Measurements from ENCODE around the gene ZBTB1. TPM values are rescaled to one million over a fixed set of nuclear protein-coding genes. Genes with fewer than 3 reads are reported as not detected.
A peak's percentile ranks its signal among the peaks of the same experiment; 100 is the strongest.

The ZBTB1 gene
- total RNA-seq, 1 experiment from 2014 or later = 37.8 TPM

GRCh38 chr14:64540208-64541202 is 35.9 kb downstream of the ZBTB1 start, which contains the start of gene HSPA2:
Gene HSPA2 (plus strand): TSS chr14:64540741. CDS start chr14:64540850, 109 bp downstream.
- H2AFZ ChIP-seq (ENCODE audit: low read length) = no peak within 1 kb of the TSS
- WGBS (ENCODE audit: extremely low coverage, insufficient read length, low lambda C conversion rate) = no CpG with 5 or more reads among the region's 79 CpGs
- H3K9ac ChIP-seq (ENCODE audit: extremely low read depth, insufficient read length, low read length) = peak within 1 kb of the TSS; percentile 66
- no peak within 1 kb of the TSS for H3K4ac ChIP-seq (ENCODE audit: low read depth, low read length)
- Mint-ChIP-seq H3K27ac (peak within 1 kb of the TSS; percentile 99 to 100 (median 99)), H3K4me1 (peaks cover 44 to 45% of the 10 kb centered on the region in 2 experiments), H3K9me3 (peaks cover 24 to 26% of the 10 kb centered on the region in 2 experiments), H3K27me3 (ENCODE audit: low read depth) (peaks cover 2% of the 10 kb centered on the region), H3K36me3 (ENCODE audit: insufficient read depth in 1 of 3, low read depth in 3 of 3) (peaks cover 21 to 26% (median 21%) of the 10 kb centered on the region in 3 experiments; a peak in 6 of 7 replicates), H3K4me3 (peak within 1 kb of the TSS; percentile 87)
- H3K56ac ChIP-seq (ENCODE audit: insufficient read length, low read depth, low read length) = no peak within 1 kb of the TSS
- H2BK20ac ChIP-seq (ENCODE audit: low read depth, low read length, poor library complexity, severe bottlenecking) = no peak within 1 kb of the TSS
- DNase-seq = peak; percentile 99
- H4K5ac ChIP-seq (ENCODE audit: insufficient read length, low read depth, low read length) = no peak within 1 kb of the TSS
- H3K18ac ChIP-seq (ENCODE audit: insufficient read length, low read depth, low read length) = peak within 1 kb of the TSS; percentile 72
- peaks cover 6% of the 10 kb centered on the region for H3K23me2 ChIP-seq (ENCODE audit: insufficient read length, low read depth, low read length, poor library complexity, severe bottlenecking)
- H2AK5ac ChIP-seq (ENCODE audit: insufficient read length, low read length) = no peak within 1 kb of the TSS
- H2BK15ac ChIP-seq (ENCODE audit: low read depth, low read length) = no peak within 1 kb of the TSS
- H4K20me1 ChIP-seq (ENCODE audit: control insufficient read depth, insufficient read depth, insufficient read length) = no peaks in the 10 kb centered on the region
- H3K4me1 ChIP-seq (ENCODE audit: insufficient read depth, low read length) = no peaks in the 10 kb centered on the region
- H3K27me3 ChIP-seq (ENCODE audit: insufficient read depth, low read length) = no peaks in the 10 kb centered on the region
- no peak within 1 kb of the TSS for H2BK120ac ChIP-seq (ENCODE audit: low read depth, low read length, poor library complexity, severe bottlenecking)
- no peak within 1 kb of the TSS for H3K23ac ChIP-seq (ENCODE audit: insufficient read length, low read depth, low read length)
- peak; percentile 70 for TF ChIP-seq CTCF (conservative IDR thresholded peaks at IDR 0.05)
- peak within 1 kb of the TSS; percentile 85 for H3K27ac ChIP-seq (ENCODE audit: insufficient read length, low read depth, low read length)
- H3K79me1 ChIP-seq (ENCODE audit: insufficient read depth, low read depth, low read length, poor library complexity, severe bottlenecking) = no peaks in the 10 kb centered on the region
- no peak within 1 kb of the TSS for H2BK12ac ChIP-seq (ENCODE audit: insufficient read length, low read depth, low read length)
- H3T11ph ChIP-seq (ENCODE audit: low read length) = no peak within 1 kb of the TSS
- H4K91ac ChIP-seq (ENCODE audit: insufficient read length, low read depth, low read length) = no peak within 1 kb of the TSS
- no peak within 1 kb of the TSS for H2BK5ac ChIP-seq (ENCODE audit: insufficient read length, low read length)
- no peak within 1 kb of the TSS for H4K8ac ChIP-seq (replicated peaks; ENCODE audit: insufficient read length, low read depth, low read length)
- H3K14ac ChIP-seq (ENCODE audit: insufficient read depth, low read length) = peak within 1 kb of the TSS; percentile 90
- no peaks in the 10 kb centered on the region for H3K79me2 ChIP-seq (ENCODE audit: insufficient read depth, low read length)
- H3K9me3 ChIP-seq (ENCODE audit: control insufficient read depth, low read depth, low read length) = no peaks in the 10 kb centered on the region
- peak within 1 kb of the TSS; percentile 58 for H3K4me2 ChIP-seq (ENCODE audit: insufficient read depth, insufficient read length, low read length)
